RWPE1 (cell line): ENCODE results near the gene GPR148.

ENCODE experiments used
- CTCF ChIA-PET: fragments of 350-600 bp; sonication (Branson Sonifier 250); formaldehyde crosslinking; extraction: SDS; loops from one replicate; lab custom pipeline; 2021; lab: Yijun Ruan, JAX
- POLR2A ChIA-PET: fragments of 400-600 bp; formaldehyde crosslinking; extraction: SDS; loops from one replicate; lab custom pipeline; 2020; ENCODE audit warnings: antibody characterized with exemption; ENCODE audit not compliant: low non-redundant PET; lab: Yijun Ruan, JAX
- DNase-seq: peaks from one replicate; pipeline ENCODE4 v3.0.0; 2012; ENCODE audit warnings: low spot score
- H3K27ac ChIP-seq: fragments of 450-650 bp; 2 replicates; pipeline ENCODE4 v1.5.1; 2017
- CTCF ChIP-seq: fragments of 450-650 bp; conservative IDR thresholded peaks from 2 replicates; pipeline ENCODE4 v1.5.1; 2017; ENCODE audit warnings: low read depth, mild to moderate bottlenecking

Gene GPR148

GRCh38 chr2:130749078-130749477 lies 20.2 kb downstream of the GPR148 start:
- CTCF ChIA-PET = no interaction called here
- DNase-seq = no peak
- H3K27ac ChIP-seq = no peak overlapping the region
- TF ChIP-seq CTCF = no peak
- POLR2A ChIA-PET = no interaction called here

- ChIA-PET POLR2A (no interaction called here), CTCF (no interaction called here)
- TF ChIP-seq CTCF = no peak
- no peak for DNase-seq
- H3K27ac ChIP-seq = no peak overlapping the region
Measured at GRCh38 chr2:130749641-130750040, 20.8 kb downstream of the GPR148 start.

GRCh38 chr2:130754811-130755210 lies 25.9 kb downstream of the GPR148 start:
- H3K27ac ChIP-seq = no peak overlapping the region
- no peak for DNase-seq
- ChIA-PET CTCF (no interaction called here), POLR2A (no interaction called here)
- TF ChIP-seq CTCF = no peak

GRCh38 chr2:130755256-130756052 lies 26.6 kb downstream of the GPR148 start, which contains the start of gene AMER3:
Gene AMER3, plus strand, starts transcription at chr2:130755540. Its CDS starts 6,533 bp downstream, at chr2:130762073.
- no peak within 1 kb of the TSS for H3K27ac ChIP-seq
- TF ChIP-seq CTCF = no peak
- no peak for DNase-seq
- ChIA-PET POLR2A (no interaction called here), CTCF (interaction anchor here (1.0 kb wide), 1 partner anchor 12 kb away, joined by 3 read pairs; no protein-coding TSS in a partner anchor)

GRCh38 chr2:130756053-130756873 lies 27.4 kb downstream of the GPR148 start:
- DNase-seq = peak; percentile 60
- H3K27ac ChIP-seq = no peak overlapping the region
- ChIA-PET CTCF (interaction anchor here (0.6 to 1.0 kb wide), 2 partner anchors 11 to 378 kb away, joined by 3 read pairs; no protein-coding TSS in a partner anchor), POLR2A (no interaction called here)
- TF ChIP-seq CTCF = no peak
